Ishikawa (cell line): ENCODE measurements around the gene C15orf39.
A peak's percentile ranks its signal among the peaks of the same experiment; 100 is the strongest.

Source experiments
- EGR1 ChIP-seq: IDR thresholded peaks from 2 replicates; pipeline ENCODE4 v1.6.1; 2012
- REST ChIP-seq: IDR thresholded peaks from 2 replicates; pipeline ENCODE4 v1.6.1; 2012; ENCODE audit warnings: low read depth, mild to moderate bottlenecking

GRCh38 chr15:75195122-75195765, 6.4 kb upstream of the C15orf39 start:
- TF ChIP-seq REST = no peak
- TF ChIP-seq EGR1 = peak; percentile 13; the same call in 1 of the 2 replicates
